Measurements from ENCODE around the gene NUP107. TPM values are rescaled to one million over a fixed set of nuclear protein-coding genes. Genes with fewer than 3 reads are reported as not detected.

NUP107 gene
- total RNA-seq, 1 experiment from 2014 or later = 132 TPM

- TF ChIP-seq, protein P1, sequence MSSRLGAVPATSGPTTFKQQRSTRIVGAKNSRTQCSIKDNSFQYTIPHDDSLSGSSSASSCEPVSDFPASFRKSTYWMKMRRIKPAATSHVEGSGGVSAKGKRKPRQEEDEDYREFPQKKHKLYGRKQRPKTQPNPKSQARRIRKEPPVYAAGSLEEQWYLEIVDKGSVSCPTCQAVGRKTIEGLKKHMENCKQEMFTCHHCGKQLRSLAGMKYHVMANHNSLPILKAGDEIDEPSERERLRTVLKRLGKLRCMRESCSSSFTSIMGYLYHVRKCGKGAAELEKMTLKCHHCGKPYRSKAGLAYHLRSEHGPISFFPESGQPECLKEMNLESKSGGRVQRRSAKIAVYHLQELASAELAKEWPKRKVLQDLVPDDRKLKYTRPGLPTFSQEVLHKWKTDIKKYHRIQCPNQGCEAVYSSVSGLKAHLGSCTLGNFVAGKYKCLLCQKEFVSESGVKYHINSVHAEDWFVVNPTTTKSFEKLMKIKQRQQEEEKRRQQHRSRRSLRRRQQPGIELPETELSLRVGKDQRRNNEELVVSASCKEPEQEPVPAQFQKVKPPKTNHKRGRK (CRISPR knock-in tag; IDR thresholded peaks at IDR 0.05; ENCODE audit: borderline replicate concordance) = no peak
- TF ChIP-seq NFE2L1 (CRISPR knock-in tag; IDR thresholded peaks at IDR 0.05) (peak; percentile 71; the same call in 1 of the 2 replicates), GRHL2 (CRISPR knock-in tag; IDR thresholded peaks at IDR 0.05; ENCODE audit: insufficient replicate concordance, severe bottlenecking) (no peak), E2F5 (CRISPR knock-in tag; IDR thresholded peaks at IDR 0.05) (no peak), NR3C1 (CRISPR knock-in tag; conservative IDR thresholded peaks at IDR 0.05; ENCODE audit: low read depth) (no peak), NFYB (CRISPR knock-in tag; conservative IDR thresholded peaks at IDR 0.05; ENCODE audit: low read depth) (0 out of 2 replicates have a peak, but pooled peaks have one; percentile 16), JAZF1 (CRISPR knock-in tag; IDR thresholded peaks at IDR 0.05) (no peak), ZNF423 (CRISPR knock-in tag; IDR thresholded peaks at IDR 0.05) (no peak), MAX (CRISPR knock-in tag; IDR thresholded peaks at IDR 0.05) (peak; percentile 92), SMAD4 (CRISPR knock-in tag; IDR thresholded peaks at IDR 0.05) (no peak), FOXP1 (CRISPR knock-in tag; IDR thresholded peaks at IDR 0.05; ENCODE audit: borderline replicate concordance) (peak; percentile 85), CREB1 (CRISPR knock-in tag; IDR thresholded peaks at IDR 0.05) (no peak), ZNF317 (CRISPR knock-in tag; IDR thresholded peaks at IDR 0.05; ENCODE audit: borderline replicate concordance, low read depth) (no peak), ATF6 (CRISPR knock-in tag; IDR thresholded peaks at IDR 0.05) (no peak), ZNF416 (CRISPR knock-in tag; IDR thresholded peaks at IDR 0.05) (peak; percentile 86), ZNF219 (CRISPR knock-in tag; IDR thresholded peaks at IDR 0.05; ENCODE audit: borderline replicate concordance) (no peak)
- TF ChIP-seq, protein P2, sequence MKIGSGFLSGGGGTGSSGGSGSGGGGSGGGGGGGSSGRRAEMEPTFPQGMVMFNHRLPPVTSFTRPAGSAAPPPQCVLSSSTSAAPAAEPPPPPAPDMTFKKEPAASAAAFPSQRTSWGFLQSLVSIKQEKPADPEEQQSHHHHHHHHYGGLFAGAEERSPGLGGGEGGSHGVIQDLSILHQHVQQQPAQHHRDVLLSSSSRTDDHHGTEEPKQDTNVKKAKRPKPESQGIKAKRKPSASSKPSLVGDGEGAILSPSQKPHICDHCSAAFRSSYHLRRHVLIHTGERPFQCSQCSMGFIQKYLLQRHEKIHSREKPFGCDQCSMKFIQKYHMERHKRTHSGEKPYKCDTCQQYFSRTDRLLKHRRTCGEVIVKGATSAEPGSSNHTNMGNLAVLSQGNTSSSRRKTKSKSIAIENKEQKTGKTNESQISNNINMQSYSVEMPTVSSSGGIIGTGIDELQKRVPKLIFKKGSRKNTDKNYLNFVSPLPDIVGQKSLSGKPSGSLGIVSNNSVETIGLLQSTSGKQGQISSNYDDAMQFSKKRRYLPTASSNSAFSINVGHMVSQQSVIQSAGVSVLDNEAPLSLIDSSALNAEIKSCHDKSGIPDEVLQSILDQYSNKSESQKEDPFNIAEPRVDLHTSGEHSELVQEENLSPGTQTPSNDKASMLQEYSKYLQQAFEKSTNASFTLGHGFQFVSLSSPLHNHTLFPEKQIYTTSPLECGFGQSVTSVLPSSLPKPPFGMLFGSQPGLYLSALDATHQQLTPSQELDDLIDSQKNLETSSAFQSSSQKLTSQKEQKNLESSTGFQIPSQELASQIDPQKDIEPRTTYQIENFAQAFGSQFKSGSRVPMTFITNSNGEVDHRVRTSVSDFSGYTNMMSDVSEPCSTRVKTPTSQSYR (CRISPR knock-in tag; IDR thresholded peaks at IDR 0.05) = peak; percentile 40; the same call in 1 of the 2 replicates
- TF ChIP-seq, protein P3, sequence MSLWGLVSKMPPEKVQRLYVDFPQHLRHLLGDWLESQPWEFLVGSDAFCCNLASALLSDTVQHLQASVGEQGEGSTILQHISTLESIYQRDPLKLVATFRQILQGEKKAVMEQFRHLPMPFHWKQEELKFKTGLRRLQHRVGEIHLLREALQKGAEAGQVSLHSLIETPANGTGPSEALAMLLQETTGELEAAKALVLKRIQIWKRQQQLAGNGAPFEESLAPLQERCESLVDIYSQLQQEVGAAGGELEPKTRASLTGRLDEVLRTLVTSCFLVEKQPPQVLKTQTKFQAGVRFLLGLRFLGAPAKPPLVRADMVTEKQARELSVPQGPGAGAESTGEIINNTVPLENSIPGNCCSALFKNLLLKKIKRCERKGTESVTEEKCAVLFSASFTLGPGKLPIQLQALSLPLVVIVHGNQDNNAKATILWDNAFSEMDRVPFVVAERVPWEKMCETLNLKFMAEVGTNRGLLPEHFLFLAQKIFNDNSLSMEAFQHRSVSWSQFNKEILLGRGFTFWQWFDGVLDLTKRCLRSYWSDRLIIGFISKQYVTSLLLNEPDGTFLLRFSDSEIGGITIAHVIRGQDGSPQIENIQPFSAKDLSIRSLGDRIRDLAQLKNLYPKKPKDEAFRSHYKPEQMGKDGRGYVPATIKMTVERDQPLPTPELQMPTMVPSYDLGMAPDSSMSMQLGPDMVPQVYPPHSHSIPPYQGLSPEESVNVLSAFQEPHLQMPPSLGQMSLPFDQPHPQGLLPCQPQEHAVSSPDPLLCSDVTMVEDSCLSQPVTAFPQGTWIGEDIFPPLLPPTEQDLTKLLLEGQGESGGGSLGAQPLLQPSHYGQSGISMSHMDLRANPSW (CRISPR knock-in tag; conservative IDR thresholded peaks at IDR 0.05; ENCODE audit: low read depth) = no peak
- TF ChIP-seq, protein P4, sequence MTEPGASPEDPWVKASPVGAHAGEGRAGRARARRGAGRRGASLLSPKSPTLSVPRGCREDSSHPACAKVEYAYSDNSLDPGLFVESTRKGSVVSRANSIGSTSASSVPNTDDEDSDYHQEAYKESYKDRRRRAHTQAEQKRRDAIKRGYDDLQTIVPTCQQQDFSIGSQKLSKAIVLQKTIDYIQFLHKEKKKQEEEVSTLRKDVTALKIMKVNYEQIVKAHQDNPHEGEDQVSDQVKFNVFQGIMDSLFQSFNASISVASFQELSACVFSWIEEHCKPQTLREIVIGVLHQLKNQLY (CRISPR knock-in tag; IDR thresholded peaks at IDR 0.05) = no peak
- TF ChIP-seq, protein P5, sequence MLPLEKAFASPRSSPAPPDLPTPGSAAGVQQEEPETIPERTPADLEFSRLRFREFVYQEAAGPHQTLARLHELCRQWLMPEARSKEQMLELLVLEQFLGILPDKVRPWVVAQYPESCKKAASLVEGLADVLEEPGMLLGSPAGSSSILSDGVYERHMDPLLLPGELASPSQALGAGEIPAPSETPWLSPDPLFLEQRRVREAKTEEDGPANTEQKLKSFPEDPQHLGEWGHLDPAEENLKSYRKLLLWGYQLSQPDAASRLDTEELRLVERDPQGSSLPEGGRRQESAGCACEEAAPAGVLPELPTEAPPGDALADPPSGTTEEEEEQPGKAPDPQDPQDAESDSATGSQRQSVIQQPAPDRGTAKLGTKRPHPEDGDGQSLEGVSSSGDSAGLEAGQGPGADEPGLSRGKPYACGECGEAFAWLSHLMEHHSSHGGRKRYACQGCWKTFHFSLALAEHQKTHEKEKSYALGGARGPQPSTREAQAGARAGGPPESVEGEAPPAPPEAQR (CRISPR knock-in tag; IDR thresholded peaks at IDR 0.05) = no peak
- TF ChIP-seq, protein P6, sequence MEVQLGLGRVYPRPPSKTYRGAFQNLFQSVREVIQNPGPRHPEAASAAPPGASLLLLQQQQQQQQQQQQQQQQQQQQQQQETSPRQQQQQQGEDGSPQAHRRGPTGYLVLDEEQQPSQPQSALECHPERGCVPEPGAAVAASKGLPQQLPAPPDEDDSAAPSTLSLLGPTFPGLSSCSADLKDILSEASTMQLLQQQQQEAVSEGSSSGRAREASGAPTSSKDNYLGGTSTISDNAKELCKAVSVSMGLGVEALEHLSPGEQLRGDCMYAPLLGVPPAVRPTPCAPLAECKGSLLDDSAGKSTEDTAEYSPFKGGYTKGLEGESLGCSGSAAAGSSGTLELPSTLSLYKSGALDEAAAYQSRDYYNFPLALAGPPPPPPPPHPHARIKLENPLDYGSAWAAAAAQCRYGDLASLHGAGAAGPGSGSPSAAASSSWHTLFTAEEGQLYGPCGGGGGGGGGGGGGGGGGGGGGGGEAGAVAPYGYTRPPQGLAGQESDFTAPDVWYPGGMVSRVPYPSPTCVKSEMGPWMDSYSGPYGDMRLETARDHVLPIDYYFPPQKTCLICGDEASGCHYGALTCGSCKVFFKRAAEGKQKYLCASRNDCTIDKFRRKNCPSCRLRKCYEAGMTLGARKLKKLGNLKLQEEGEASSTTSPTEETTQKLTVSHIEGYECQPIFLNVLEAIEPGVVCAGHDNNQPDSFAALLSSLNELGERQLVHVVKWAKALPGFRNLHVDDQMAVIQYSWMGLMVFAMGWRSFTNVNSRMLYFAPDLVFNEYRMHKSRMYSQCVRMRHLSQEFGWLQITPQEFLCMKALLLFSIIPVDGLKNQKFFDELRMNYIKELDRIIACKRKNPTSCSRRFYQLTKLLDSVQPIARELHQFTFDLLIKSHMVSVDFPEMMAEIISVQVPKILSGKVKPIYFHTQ (CRISPR knock-in tag; IDR thresholded peaks at IDR 0.05) = no peak
These were observed 59.3 kb downstream of the NUP107 start, which contains the start of gene SLC35E3 (continued) for GRCh38 chr12:68745904-68746571.
